AG04450 (cell line): ENCODE results near the gene CNTN5. TPM values are rescaled to one million over a fixed set of nuclear protein-coding genes. Genes with fewer than 3 reads are reported as not detected.

Experiments
- CTCF ChIA-PET: fragments of 300-600, 350-600 bp; formaldehyde crosslinking; extraction: SDS; loops from one replicate; lab custom pipeline; 2022; ENCODE audit warnings: antibody characterized with exemption, inconsistent platforms; lab: Charles Lee
- POLR2A ChIA-PET: fragments of 350-600 bp; formaldehyde crosslinking; extraction: SDS; loops from one replicate; lab custom pipeline; 2021; ENCODE audit warnings: antibody characterized with exemption, inconsistent platforms; lab: Yijun Ruan, JAX
- DNase-seq: peaks from one replicate; pipeline ENCODE4 v3.0.0-alpha.2; 2011; ENCODE audit warnings: low read depth, low spot score
- H3K27ac ChIP-seq: one replicate; pipeline ENCODE4 v1.5.1; 2012; ENCODE audit warnings: low read depth, low read length, control low read depth
- H3K27me3 ChIP-seq: one replicate; pipeline ENCODE4 v1.6.0; 2012; ENCODE audit warnings: low read length; ENCODE audit not compliant: control insufficient read depth, insufficient read depth
- H3K4me3 ChIP-seq: 2 replicates; pipeline ENCODE4 v1.5.1; 2011; ENCODE audit warnings: mild to moderate bottlenecking, low read depth, low read length, control low read depth
- H3K9me3 ChIP-seq: 2 replicates; pipeline ENCODE4 v1.5.1; 2012; ENCODE audit warnings: low read length; ENCODE audit not compliant: control insufficient read depth, insufficient read depth
- polyA plus RNA-seq: library from polyadenylated mRNA; depleted of rRNA; stranded (reverse); fragments of >200 nt; gene quantifications from 2 replicates; pipeline ENCODE4 v1.2.3, GENCODE V29; 2011
- TF ChIP-seq, protein P1 (sequence below): IDR thresholded peaks from 2 replicates; pipeline ENCODE4 v1.5.1; 2011; ENCODE audit warnings: low read depth, low read length, control low read depth, inconsistent platforms

CNTN5 gene
- polyA plus RNA-seq, 1 experiment: not detected

DNA sequence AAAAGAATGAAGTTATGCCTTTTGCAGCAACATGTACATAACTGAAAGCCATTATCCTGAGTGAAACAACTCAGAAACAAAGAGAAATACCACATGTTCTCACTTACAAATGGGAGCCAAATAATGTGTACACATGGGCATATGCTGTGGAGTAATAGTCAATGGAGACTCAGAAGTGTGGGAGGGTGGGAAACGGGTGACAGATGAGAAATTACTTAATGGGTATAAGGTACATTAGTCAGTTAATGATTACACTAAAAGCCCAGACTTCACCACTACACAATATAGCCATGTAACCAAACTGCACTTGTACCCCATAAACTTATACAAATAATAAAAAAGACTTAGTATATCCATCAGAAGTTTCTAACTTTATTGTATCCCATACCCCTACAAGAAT is 992.3 kb downstream of the CNTN5 start:
- no peak for DNase-seq
- CTCF ChIA-PET: no interaction called here

DNA sequence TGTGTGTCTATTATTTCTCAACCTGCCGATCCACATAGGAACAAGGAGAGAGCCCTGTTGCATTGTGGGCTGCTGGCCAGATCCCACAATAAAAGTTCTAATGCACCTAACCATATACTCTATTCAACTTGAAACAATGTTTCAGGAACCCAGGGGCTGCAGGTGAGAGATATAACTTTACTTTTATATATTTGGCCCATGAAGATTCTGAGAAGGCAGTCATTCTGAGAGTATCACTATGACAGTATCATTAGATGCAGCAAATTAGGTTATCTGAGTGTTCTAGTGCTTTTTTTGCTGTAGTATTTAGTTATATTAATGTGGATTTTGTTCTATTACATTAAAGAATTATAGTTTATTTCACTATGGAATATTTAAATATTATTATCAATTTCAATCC is 1011.2 kb downstream of the CNTN5 start:
- H3K27ac ChIP-seq: no peak overlapping the region
- ChIA-PET CTCF (no interaction called here), POLR2A (no interaction called here)
- TF ChIP-seq, protein P1, sequence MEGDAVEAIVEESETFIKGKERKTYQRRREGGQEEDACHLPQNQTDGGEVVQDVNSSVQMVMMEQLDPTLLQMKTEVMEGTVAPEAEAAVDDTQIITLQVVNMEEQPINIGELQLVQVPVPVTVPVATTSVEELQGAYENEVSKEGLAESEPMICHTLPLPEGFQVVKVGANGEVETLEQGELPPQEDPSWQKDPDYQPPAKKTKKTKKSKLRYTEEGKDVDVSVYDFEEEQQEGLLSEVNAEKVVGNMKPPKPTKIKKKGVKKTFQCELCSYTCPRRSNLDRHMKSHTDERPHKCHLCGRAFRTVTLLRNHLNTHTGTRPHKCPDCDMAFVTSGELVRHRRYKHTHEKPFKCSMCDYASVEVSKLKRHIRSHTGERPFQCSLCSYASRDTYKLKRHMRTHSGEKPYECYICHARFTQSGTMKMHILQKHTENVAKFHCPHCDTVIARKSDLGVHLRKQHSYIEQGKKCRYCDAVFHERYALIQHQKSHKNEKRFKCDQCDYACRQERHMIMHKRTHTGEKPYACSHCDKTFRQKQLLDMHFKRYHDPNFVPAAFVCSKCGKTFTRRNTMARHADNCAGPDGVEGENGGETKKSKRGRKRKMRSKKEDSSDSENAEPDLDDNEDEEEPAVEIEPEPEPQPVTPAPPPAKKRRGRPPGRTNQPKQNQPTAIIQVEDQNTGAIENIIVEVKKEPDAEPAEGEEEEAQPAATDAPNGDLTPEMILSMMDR: no peak
- peaks cover 4% of the 10 kb centered on the region; the same call in 1 of the 2 replicates for H3K9me3 ChIP-seq
- no peaks in the 10 kb centered on the region for H3K27me3 ChIP-seq
- DNase-seq: no peak
- no peak overlapping the region for H3K4me3 ChIP-seq

More for the DNA sequence above, 992.3 kb downstream of the CNTN5 start:
- Histone ChIP-seq H3K27me3 (no peaks in the 10 kb centered on the region), H3K27ac (no peak overlapping the region), H3K4me3 (no peak overlapping the region), H3K9me3 (peaks cover 3% of the 10 kb centered on the region; the same call in 1 of the 2 replicates)
- POLR2A ChIA-PET: no interaction called here
- TF ChIP-seq, protein P1: no peak

DNA sequence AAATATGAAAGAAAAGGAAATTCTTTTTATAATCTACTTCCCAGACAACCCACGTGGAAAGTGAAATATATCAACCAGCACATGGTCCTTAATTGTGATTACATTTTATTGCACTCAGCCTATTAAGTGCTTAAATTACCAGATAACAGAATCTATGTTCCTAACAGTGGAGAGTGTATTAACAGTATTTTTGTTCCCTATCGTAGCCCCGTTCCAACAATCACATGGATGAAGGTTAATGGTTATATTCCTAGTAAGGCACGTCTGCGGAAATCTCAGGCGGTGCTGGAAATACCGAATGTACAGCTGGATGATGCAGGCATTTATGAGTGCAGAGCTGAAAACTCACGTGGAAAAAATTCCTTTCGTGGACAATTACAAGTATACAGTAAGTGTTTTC is 1040.3 kb downstream of the CNTN5 start:
- ChIA-PET CTCF (no interaction called here), POLR2A (no interaction called here)
- TF ChIP-seq, protein P1: no peak
- DNase-seq: no peak
- no peak overlapping the region for H3K27ac ChIP-seq
- H3K27me3 ChIP-seq: no peaks in the 10 kb centered on the region
- H3K9me3 ChIP-seq: 0 out of 2 replicates have a peak, but pooled peaks cover 3% of the 10 kb centered on the region
- H3K4me3 ChIP-seq: no peak overlapping the region

DNA sequence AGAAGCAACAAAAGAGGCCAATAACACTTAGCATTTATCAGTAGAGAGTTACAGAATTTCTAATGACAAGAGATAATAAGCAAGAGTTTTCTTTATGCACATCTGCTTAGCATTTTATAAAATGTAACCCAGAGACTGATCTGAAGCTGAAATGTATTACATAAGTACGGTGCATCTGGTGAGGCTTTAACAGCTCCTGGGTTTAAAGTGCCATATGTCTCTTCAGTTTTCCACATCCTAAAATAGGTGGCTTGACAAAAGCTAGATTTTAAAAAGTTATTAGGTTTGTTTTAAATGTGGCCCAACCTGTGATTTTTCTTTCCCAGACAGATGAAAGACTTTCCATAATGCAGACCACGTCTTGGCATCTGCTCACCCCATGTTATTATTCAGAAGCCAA is 1045.7 kb downstream of the CNTN5 start:
- H3K4me3 ChIP-seq: no peak overlapping the region
- ChIA-PET POLR2A (no interaction called here), CTCF (no interaction called here)
- TF ChIP-seq, protein P1: no peak
- H3K27ac ChIP-seq: no peak overlapping the region
- no peak for DNase-seq
- no peaks in the 10 kb centered on the region for H3K27me3 ChIP-seq
- no peaks in the 10 kb centered on the region for H3K9me3 ChIP-seq

DNA sequence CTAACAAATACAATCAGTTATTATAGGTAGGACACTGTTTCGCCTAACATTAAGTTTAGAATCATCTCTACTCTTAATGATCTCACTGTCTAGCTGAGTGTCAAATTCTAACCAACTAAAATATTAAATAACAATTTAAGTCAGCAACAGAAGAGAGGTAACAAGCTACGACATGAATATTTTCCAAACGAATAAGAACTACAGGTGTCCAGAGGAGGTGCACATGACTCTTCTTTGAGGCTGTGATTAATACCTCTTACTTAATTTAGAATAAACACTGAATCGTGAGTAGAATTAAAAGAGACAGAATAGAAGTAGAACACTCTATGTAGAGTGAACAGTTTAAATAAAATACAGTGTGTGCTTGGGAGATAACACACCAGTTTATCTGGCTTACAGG is 1047.4 kb downstream of the CNTN5 start:
- peaks cover 3% of the 10 kb centered on the region; the same call in 1 of the 2 replicates for H3K9me3 ChIP-seq
- TF ChIP-seq, protein P1: no peak
- no peaks in the 10 kb centered on the region for H3K27me3 ChIP-seq
- CTCF ChIA-PET: no interaction called here
- no peak for DNase-seq
- POLR2A ChIA-PET: no interaction called here
- H3K27ac ChIP-seq: no peak overlapping the region
- H3K4me3 ChIP-seq: no peak overlapping the region
